GM23248 (cell line): ENCODE data around the gene GAPT.

Experiments
- EZH2 ChIP-seq: fragments of 200-600 bp; sonication (generic); IDR thresholded peaks from 2 replicates; pipeline ENCODE4 v1.6.1; 2018; ENCODE audit warnings: antibody characterized with exemption, mild to moderate bottlenecking; ENCODE audit not compliant: insufficient read depth, poor library complexity, severe bottlenecking
- EZH2phosphoT487 ChIP-seq: fragments of 200-600 bp; sonication (generic); IDR thresholded peaks from 2 replicates; pipeline ENCODE4 v1.6.1; 2018; ENCODE audit warnings: antibody characterized with exemption, moderate library complexity, mild to moderate bottlenecking, low read depth; ENCODE audit not compliant: insufficient read depth

GRCh38 chr5:58447226-58447625, 44.0 kb upstream of the GAPT start:
- no peak for TF ChIP-seq EZH2phosphoT487
- TF ChIP-seq EZH2: no peak
